MM.1S (cell line): ENCODE data around the gene MTNR1A.

Experiments
- DNase-seq: peaks from one replicate; pipeline ENCODE4 v3.0.0-alpha.2; 2015
- H2AFZ ChIP-seq: fragments of 300-600 bp; sonication (generic); 2 replicates; pipeline ENCODE4 v1.6.0; 2016; ENCODE audit warnings: antibody characterized with exemption, low read length
- H3F3A ChIP-seq: fragments of 300-600 bp; sonication (generic); 2 replicates; pipeline ENCODE4 v1.6.1; 2016; ENCODE audit warnings: mild to moderate bottlenecking, antibody characterized with exemption, low read length, moderate library complexity, mixed read lengths; ENCODE audit not compliant: insufficient read depth
- H3K27ac ChIP-seq: fragments of 300-600 bp; sonication (generic); 2 replicates; pipeline ENCODE4 v1.5.1; 2016; ENCODE audit warnings: mild to moderate bottlenecking, low read length
- H3K27me3 ChIP-seq: fragments of 300-600 bp; sonication (generic); replicated peaks from 2 replicates; pipeline ENCODE4 v1.6.0; 2016; ENCODE audit warnings: low read length; ENCODE audit not compliant: insufficient read depth
- H3K36me3 ChIP-seq: fragments of 300-600 bp; sonication (generic); replicated peaks from 2 replicates; pipeline ENCODE4 v1.6.1; 2016; ENCODE audit warnings: mild to moderate bottlenecking, low read length, mixed read lengths; ENCODE audit not compliant: insufficient read depth
- H3K4me1 ChIP-seq: fragments of 300-600 bp; sonication (generic); 2 replicates; pipeline ENCODE4 v1.6.1; 2016; ENCODE audit warnings: low read length, mixed read lengths
- H3K4me2 ChIP-seq: fragments of 300-600 bp; sonication (generic); 2 replicates; pipeline ENCODE4 v1.6.0; 2016; ENCODE audit warnings: low read depth, low read length
- H3K4me3 ChIP-seq: fragments of 300-600 bp; sonication (generic); 2 replicates; pipeline ENCODE4 v1.5.1; 2016; ENCODE audit warnings: low read length, mixed read lengths
- H3K79me2 ChIP-seq: fragments of 300-600 bp; sonication (generic); 2 replicates; pipeline ENCODE4 v1.6.1; 2016; ENCODE audit warnings: mixed run types, low read length, mixed read lengths
- H3K9ac ChIP-seq: fragments of 300-600 bp; sonication (generic); 2 replicates; pipeline ENCODE4 v1.6.1; 2016; ENCODE audit warnings: low read length, mixed read lengths
- H3K9me2 ChIP-seq: fragments of 300-600 bp; sonication (generic); replicated peaks from 2 replicates; pipeline ENCODE4 v1.6.1; 2016; ENCODE audit warnings: mild to moderate bottlenecking, low read length, mixed read lengths; ENCODE audit not compliant: insufficient read depth
- H3K9me3 ChIP-seq: fragments of 300-600 bp; sonication (generic); replicated peaks from 2 replicates; pipeline ENCODE4 v1.6.1; 2016; ENCODE audit warnings: mild to moderate bottlenecking, low read length, mixed read lengths; ENCODE audit not compliant: insufficient read depth
- H4K20me1 ChIP-seq: fragments of 300-600 bp; sonication (generic); 2 replicates; pipeline ENCODE4 v1.6.1; 2016; ENCODE audit warnings: mild to moderate bottlenecking, low read length, moderate library complexity, mixed read lengths; ENCODE audit not compliant: insufficient read depth
- EZH2 ChIP-seq: fragments of 300-600 bp; sonication (generic); optimal IDR thresholded peaks from 2 replicates; pipeline ENCODE3; 2017; ENCODE audit warnings: low read depth, mild to moderate bottlenecking, antibody characterized with exemption, low read length, mixed read lengths
- EZH2phosphoT487 ChIP-seq: fragments of 300-600 bp; sonication (generic); IDR thresholded peaks from 2 replicates; pipeline ENCODE4 v1.6.1; 2018; ENCODE audit warnings: antibody characterized with exemption, low read length
- TF ChIP-seq, protein P1 (sequence below): fragments of 300-600 bp; sonication (generic); IDR thresholded peaks from 2 replicates; pipeline ENCODE4 v1.5.1; 2016; ENCODE audit warnings: antibody characterized with exemption, low read length, mixed read lengths

MTNR1A gene

DNA sequence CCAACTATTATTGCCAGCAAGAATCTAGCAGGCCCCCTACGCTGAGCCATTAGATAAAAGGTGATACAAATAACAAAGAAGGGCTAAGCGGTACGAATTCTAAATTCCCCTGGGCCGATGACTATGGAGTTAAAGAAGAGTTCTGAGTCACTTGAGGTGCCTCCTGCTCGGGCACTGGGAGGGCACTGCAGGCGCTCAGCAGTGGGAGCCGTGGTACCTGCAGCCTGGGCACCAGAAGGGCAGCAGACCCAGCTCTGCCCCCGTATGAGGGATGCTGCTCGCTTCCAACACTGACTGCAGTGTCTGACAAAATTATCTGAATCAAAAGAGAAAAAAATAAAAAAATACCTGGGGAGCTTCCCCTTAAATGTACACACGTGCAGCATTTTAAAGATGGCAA is 44.1 kb upstream of the MTNR1A start:
- Histone ChIP-seq H3K27ac (no peak overlapping the region), H3K4me3 (no peak overlapping the region), H3K4me1 (no peaks in the 10 kb centered on the region), H2AFZ (no peak overlapping the region), H3K4me2 (no peak overlapping the region), H3K79me2 (no peaks in the 10 kb centered on the region), H4K20me1 (no peaks in the 10 kb centered on the region), H3F3A (no peaks in the 10 kb centered on the region), H3K27me3 (no peaks in the 10 kb centered on the region), H3K9me3 (no peaks in the 10 kb centered on the region), H3K9ac (no peak overlapping the region), H3K36me3 (peaks cover 8% of the 10 kb centered on the region; the same call in 1 of the 2 replicates), H3K9me2 (no peaks in the 10 kb centered on the region)
- TF ChIP-seq, protein P1, sequence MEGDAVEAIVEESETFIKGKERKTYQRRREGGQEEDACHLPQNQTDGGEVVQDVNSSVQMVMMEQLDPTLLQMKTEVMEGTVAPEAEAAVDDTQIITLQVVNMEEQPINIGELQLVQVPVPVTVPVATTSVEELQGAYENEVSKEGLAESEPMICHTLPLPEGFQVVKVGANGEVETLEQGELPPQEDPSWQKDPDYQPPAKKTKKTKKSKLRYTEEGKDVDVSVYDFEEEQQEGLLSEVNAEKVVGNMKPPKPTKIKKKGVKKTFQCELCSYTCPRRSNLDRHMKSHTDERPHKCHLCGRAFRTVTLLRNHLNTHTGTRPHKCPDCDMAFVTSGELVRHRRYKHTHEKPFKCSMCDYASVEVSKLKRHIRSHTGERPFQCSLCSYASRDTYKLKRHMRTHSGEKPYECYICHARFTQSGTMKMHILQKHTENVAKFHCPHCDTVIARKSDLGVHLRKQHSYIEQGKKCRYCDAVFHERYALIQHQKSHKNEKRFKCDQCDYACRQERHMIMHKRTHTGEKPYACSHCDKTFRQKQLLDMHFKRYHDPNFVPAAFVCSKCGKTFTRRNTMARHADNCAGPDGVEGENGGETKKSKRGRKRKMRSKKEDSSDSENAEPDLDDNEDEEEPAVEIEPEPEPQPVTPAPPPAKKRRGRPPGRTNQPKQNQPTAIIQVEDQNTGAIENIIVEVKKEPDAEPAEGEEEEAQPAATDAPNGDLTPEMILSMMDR, result no peak
- TF ChIP-seq EZH2phosphoT487 (no peak), EZH2 (no peak)
- DNase-seq, result no peak

DNA sequence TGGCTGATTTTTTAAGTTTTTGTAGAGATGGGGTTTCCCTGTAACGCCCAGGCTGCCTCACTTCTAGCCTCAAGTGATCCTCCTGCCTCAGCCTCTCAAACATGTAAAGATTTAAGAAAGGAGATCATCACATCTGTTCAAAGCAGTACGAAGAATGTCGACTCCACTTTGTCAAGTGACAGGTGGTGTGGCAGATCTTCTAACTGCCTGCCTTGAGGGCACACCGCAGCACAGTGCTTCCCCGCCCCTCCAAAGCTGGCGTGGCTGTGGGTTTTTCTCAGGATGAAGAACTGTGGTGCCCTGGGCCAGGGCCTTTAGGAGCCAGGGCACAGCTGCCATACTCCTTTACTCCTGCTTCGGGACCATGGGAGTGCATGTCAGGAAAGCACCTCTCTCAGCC is 43.3 kb upstream of the MTNR1A start:
- Histone ChIP-seq H3K9me2 (no peaks in the 10 kb centered on the region), H3K79me2 (no peaks in the 10 kb centered on the region), H3K4me1 (no peaks in the 10 kb centered on the region), H3K9me3 (no peaks in the 10 kb centered on the region), H3K36me3 (peaks cover 8% of the 10 kb centered on the region; the same call in 1 of the 2 replicates), H3K4me3 (no peak overlapping the region), H3K27ac (no peak overlapping the region), H3K4me2 (no peak overlapping the region), H4K20me1 (no peaks in the 10 kb centered on the region), H3K27me3 (no peaks in the 10 kb centered on the region), H3K9ac (no peak overlapping the region), H3F3A (no peaks in the 10 kb centered on the region), H2AFZ (no peak overlapping the region)
- TF ChIP-seq EZH2 (no peak), EZH2phosphoT487 (no peak)
- TF ChIP-seq, protein P1, result no peak
- DNase-seq, result no peak

DNA sequence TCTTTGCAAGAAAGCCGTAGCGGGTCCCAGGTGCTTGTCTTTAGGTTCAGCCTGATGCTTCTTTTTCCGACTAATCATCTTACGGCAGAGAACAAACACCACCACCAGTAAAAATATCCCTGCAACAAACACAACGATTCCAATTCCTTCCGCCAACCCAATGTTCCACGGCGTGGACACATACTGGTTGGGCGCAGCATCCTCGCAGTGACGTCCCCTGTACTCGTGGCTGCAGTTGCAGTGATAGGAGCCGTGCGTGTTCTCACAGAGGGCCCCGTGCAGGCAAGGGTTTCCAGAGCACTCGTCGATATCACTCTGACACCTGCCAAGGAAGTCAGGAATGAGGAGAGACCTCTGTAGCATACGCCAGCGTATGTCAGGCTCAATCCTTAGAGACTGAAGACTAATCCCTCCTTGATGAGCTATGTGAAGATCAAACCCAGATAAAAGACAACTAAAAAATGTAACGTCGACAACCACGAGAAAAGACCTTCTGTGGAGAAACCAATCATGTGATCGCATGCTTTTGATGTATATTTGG is 41.6 kb upstream of the MTNR1A start:
- DNase-seq, result no peak
- Histone ChIP-seq H3K9me3 (no peaks in the 10 kb centered on the region), H2AFZ (no peak overlapping the region), H3K36me3 (peaks cover 8% of the 10 kb centered on the region; the same call in 1 of the 2 replicates), H3K9ac (no peak overlapping the region), H3F3A (no peaks in the 10 kb centered on the region), H4K20me1 (peaks cover 4% of the 10 kb centered on the region; the same call in 1 of the 2 replicates), H3K4me2 (no peak overlapping the region), H3K79me2 (no peaks in the 10 kb centered on the region), H3K27ac (no peak overlapping the region), H3K4me1 (no peaks in the 10 kb centered on the region), H3K4me3 (no peak overlapping the region), H3K27me3 (no peaks in the 10 kb centered on the region), H3K9me2 (no peaks in the 10 kb centered on the region)
- TF ChIP-seq EZH2phosphoT487 (no peak), EZH2 (no peak)
- TF ChIP-seq, protein P1, result no peak
